Measurements from ENCODE around the gene CHTOP. TPM values are rescaled to one million over a fixed set of nuclear protein-coding genes. Genes with fewer than 3 reads are reported as not detected.

The CHTOP gene
- total RNA-seq, 6 donors from 2014 or later, result 51.3 to 89.1 (median 59.2) TPM

- no peaks in the 10 kb centered on the region for H3K27me3 ChIP-seq
- H3K4me3 ChIP-seq, result no peak overlapping the region
- H3K27ac ChIP-seq, result peak overlapping the region in 2 of 4 donors; percentile 2 to 44
- no peaks in the 10 kb centered on the region for H3K9me3 ChIP-seq
- WGBS, 2 donors, result 65 to 77% methylated on average over 2 of the region's 2 CpGs
- peaks cover 6 to 30% (median 16%) of the 10 kb centered on the region in 4 donors for H3K4me1 ChIP-seq
- ATAC-seq (ENCODE audit: low FRiP score in 2 of 2) (peak in 1 of 2 donors; percentile 12), DNase-seq (no peak)
- TF ChIP-seq POLR2AphosphoS5 (IDR thresholded peaks at IDR 0.05) (no peak), POLR2A (IDR thresholded peaks at IDR 0.05) (peak in 1 of 4 donors; percentile 17)
- H3K36me3 ChIP-seq, result peaks cover 21 to 49% (median 35%) of the 10 kb centered on the region in 4 donors
Observed at GRCh38 chr1:153647346-153647714, 13.5 kb downstream of the CHTOP start.

DNA sequence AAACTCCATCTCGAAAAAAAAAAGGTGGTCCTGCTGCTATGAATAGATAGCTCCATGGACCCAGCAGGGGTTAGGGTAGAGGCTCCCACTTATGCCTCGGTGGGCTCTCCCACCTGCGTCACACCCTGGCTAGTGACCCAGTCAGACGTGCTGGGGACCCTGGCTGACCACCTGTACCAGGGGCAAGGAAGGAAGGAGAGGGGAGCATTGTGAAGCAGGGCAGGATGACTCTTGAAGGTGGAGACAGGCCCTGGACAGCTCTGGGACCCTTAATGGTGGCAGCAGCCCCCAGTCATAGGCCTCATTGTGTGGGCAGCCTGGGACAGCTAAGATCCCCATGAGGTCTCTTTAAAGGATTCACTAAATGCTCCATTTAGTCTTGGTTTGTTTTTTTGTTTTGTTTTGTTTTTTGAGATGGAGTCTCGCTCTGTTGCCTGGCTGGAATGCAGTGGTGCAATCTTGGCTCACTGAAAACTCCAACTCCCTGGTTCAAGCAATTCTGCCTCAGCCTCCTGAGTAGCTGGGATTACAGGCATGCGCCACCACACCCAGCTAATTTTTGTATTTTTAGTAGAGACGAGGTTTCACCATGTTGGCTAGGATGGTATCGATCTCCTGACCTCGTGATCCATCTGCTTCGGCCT, 14.3 kb downstream of the CHTOP start:
- peaks cover 14 to 41% (median 27%) of the 10 kb centered on the region in 4 donors for H3K36me3 ChIP-seq
- H3K27me3 ChIP-seq, result no peaks in the 10 kb centered on the region
- H3K27ac ChIP-seq, result peak overlapping the region in 1 of 4 donors; percentile 0
- DNase-seq (no peak), ATAC-seq (ENCODE audit: low FRiP score in 2 of 2) (no peak)
- peaks cover 9 to 38% (median 21%) of the 10 kb centered on the region in 4 donors for H3K4me1 ChIP-seq
- H3K4me3 ChIP-seq, result no peak overlapping the region
- H3K9me3 ChIP-seq, result no peaks in the 10 kb centered on the region
- 77 to 83% methylated on average over 7 to 10 of the region's 10 CpGs for WGBS, 2 donors
- TF ChIP-seq POLR2A (IDR thresholded peaks at IDR 0.05), result no peak
- TF ChIP-seq, protein P1, sequence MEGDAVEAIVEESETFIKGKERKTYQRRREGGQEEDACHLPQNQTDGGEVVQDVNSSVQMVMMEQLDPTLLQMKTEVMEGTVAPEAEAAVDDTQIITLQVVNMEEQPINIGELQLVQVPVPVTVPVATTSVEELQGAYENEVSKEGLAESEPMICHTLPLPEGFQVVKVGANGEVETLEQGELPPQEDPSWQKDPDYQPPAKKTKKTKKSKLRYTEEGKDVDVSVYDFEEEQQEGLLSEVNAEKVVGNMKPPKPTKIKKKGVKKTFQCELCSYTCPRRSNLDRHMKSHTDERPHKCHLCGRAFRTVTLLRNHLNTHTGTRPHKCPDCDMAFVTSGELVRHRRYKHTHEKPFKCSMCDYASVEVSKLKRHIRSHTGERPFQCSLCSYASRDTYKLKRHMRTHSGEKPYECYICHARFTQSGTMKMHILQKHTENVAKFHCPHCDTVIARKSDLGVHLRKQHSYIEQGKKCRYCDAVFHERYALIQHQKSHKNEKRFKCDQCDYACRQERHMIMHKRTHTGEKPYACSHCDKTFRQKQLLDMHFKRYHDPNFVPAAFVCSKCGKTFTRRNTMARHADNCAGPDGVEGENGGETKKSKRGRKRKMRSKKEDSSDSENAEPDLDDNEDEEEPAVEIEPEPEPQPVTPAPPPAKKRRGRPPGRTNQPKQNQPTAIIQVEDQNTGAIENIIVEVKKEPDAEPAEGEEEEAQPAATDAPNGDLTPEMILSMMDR (IDR thresholded peaks at IDR 0.05), result no peak
- no peak for TF ChIP-seq POLR2AphosphoS5 (IDR thresholded peaks at IDR 0.05)
- no peak for TF ChIP-seq EP300 (IDR thresholded peaks at IDR 0.05)

DNA sequence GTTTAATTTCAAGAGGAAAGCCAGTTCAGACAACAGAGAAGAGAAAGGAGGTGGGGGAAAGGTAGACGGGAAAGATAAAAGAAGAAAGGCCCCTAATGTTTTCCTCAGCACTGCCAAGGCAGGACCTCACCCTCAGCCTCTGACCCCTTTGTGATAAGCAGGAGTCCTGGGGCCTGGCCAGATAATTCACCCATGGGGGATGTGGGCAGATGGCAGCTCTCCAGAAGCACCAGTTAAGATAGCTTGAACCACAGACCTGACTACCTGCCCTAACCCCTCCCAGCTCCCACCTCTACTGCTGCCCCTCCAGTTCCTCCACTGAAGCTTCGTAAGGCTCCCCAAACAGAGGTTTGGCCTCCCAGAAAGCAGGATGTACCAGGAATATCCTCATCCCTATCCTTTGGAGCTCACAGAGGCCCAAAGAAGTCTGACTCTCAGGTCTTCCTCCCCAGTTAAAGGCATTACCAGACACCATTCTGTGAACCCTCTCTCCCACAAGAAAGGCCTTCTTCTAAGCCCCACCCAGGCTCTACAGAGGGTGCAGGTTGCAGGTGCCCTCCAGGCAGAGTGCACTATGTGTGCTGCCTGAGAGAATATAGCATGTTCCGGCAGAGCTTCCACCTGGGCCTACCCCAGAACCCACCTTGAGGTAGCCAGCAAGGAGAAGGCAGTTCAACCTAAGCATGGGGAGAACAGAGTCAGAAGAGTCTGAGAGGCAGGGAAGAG, 15.4 kb downstream of the CHTOP start:
- H3K36me3 ChIP-seq, result peaks cover 9 to 29% (median 19%) of the 10 kb centered on the region in 4 donors
- peak overlapping the region in 1 of 4 donors; percentile 28 for H3K27ac ChIP-seq
- H3K4me3 ChIP-seq, result no peak overlapping the region
- ATAC-seq (ENCODE audit: low FRiP score in 2 of 2) (no peak), DNase-seq (no peak)
- H3K9me3 ChIP-seq, result no peaks in the 10 kb centered on the region
- TF ChIP-seq POLR2AphosphoS5 (IDR thresholded peaks at IDR 0.05), result no peak
- no peak for TF ChIP-seq POLR2A (IDR thresholded peaks at IDR 0.05)
- no peak for TF ChIP-seq EP300 (IDR thresholded peaks at IDR 0.05)
- TF ChIP-seq, protein P1 (IDR thresholded peaks at IDR 0.05), result no peak
- 42 to 50% methylated on average over 3 of the region's 3 CpGs for WGBS, 2 donors
- peaks cover 6 to 33% (median 17%) of the 10 kb centered on the region in 4 donors for H3K4me1 ChIP-seq
- no peaks in the 10 kb centered on the region for H3K27me3 ChIP-seq

GRCh38 chr1:153649863-153650235, 16.0 kb downstream of the CHTOP start:
- DNase-seq (no peak), ATAC-seq (ENCODE audit: low FRiP score in 2 of 2) (no peak)
- WGBS, 2 donors, result 73 to 89% methylated on average over 2 of the region's 2 CpGs
- peaks cover 6 to 33% (median 17%) of the 10 kb centered on the region in 4 donors for H3K4me1 ChIP-seq
- no peaks in the 10 kb centered on the region for H3K9me3 ChIP-seq
- no peaks in the 10 kb centered on the region for H3K27me3 ChIP-seq
- no peak overlapping the region for H3K27ac ChIP-seq
- H3K4me3 ChIP-seq, result no peak overlapping the region
- TF ChIP-seq, protein P1 (IDR thresholded peaks at IDR 0.05), result no peak
- TF ChIP-seq EP300 (IDR thresholded peaks at IDR 0.05) (no peak), POLR2AphosphoS5 (IDR thresholded peaks at IDR 0.05) (no peak)
- peaks cover 9 to 24% (median 16%) of the 10 kb centered on the region in 4 donors for H3K36me3 ChIP-seq

- Histone ChIP-seq H3K36me3 (peaks cover 0 to 4% (median 2%) of the 10 kb centered on the region in 4 donors), H3K27me3 (no peaks in the 10 kb centered on the region), H3K4me1 (peaks cover 6 to 23% (median 16%) of the 10 kb centered on the region in 4 donors), H3K9me3 (no peaks in the 10 kb centered on the region), H3K27ac (no peak overlapping the region), H3K4me3 (no peak overlapping the region)
- DNase-seq, result no peak
- no peak for ATAC-seq (ENCODE audit: low FRiP score in 2 of 2)
- no peak for TF ChIP-seq POLR2A (IDR thresholded peaks at IDR 0.05)
- TF ChIP-seq, protein P1 (IDR thresholded peaks at IDR 0.05), result no peak
- TF ChIP-seq EP300 (IDR thresholded peaks at IDR 0.05), result no peak
- TF ChIP-seq POLR2AphosphoS5 (IDR thresholded peaks at IDR 0.05), result no peak
- WGBS, 2 donors, result 63 to 90% methylated on average over 1 of the region's 1 CpG
Observed at GRCh38 chr1:153651771-153652170, 17.9 kb downstream of the CHTOP start.

Data from upper lobe of left lung (tissue), 6 donors.